Measurements from ENCODE around the gene DUSP8. TPM values are rescaled to one million over a fixed set of nuclear protein-coding genes. Genes with fewer than 3 reads are reported as not detected.

DUSP8 gene
- total RNA-seq, 1 experiment from 2014 or later: 2.4 TPM

- Mint-ChIP-seq H3K36me3 (peaks cover 2% of the 10 kb centered on the region; the same call in 1 of the 2 replicates), H3K27ac (no peak overlapping the region), H3K4me3 (no peak overlapping the region), H3K9me3 (peaks cover 15% of the 10 kb centered on the region), H3K27me3 (ENCODE audit: low read depth) (peaks cover 46% of the 10 kb centered on the region), H3K4me1 (peaks cover 7% of the 10 kb centered on the region)
- ATAC-seq (no peak), DNase-seq (ENCODE audit: low spot score) (no peak)
- CTCF ChIA-PET: interaction anchor here (0.6 to 3.0 kb wide), 3 partner anchors 20 to 206 kb away, joined by 3 to 15 read pairs (median 4); no protein-coding TSS in a partner anchor
- POLR2A ChIA-PET: no interaction called here
- TF ChIP-seq CREB1 (CRISPR knock-in tag; IDR thresholded peaks at IDR 0.05): no peak
- TF ChIP-seq ELF4 (CRISPR knock-in tag; IDR thresholded peaks at IDR 0.05; ENCODE audit: low read depth): no peak
- TF ChIP-seq EMX1 (CRISPR knock-in tag; IDR thresholded peaks at IDR 0.05): no peak
- TF ChIP-seq NR1H2 (CRISPR knock-in tag; IDR thresholded peaks at IDR 0.05): no peak
- no peak for TF ChIP-seq GRHL2 (CRISPR knock-in tag; IDR thresholded peaks at IDR 0.05; ENCODE audit: insufficient replicate concordance, severe bottlenecking)
- no peak for TF ChIP-seq ETV6 (CRISPR knock-in tag; IDR thresholded peaks at IDR 0.05)
- no peak for TF ChIP-seq ZNF425 (CRISPR knock-in tag; conservative IDR thresholded peaks at IDR 0.05)
- no peak for TF ChIP-seq ZNF121 (CRISPR knock-in tag; IDR thresholded peaks at IDR 0.05)
- no peak for TF ChIP-seq PRDM15 (CRISPR knock-in tag; IDR thresholded peaks at IDR 0.05)
- no peak for TF ChIP-seq SMAD3 (CRISPR knock-in tag; IDR thresholded peaks at IDR 0.05; ENCODE audit: borderline replicate concordance)
- no peak for TF ChIP-seq CDX4 (CRISPR knock-in tag; IDR thresholded peaks at IDR 0.05; ENCODE audit: borderline replicate concordance)
- no peak for TF ChIP-seq ZNF263 (CRISPR knock-in tag; IDR thresholded peaks at IDR 0.05; ENCODE audit: low read depth)
- no peak for TF ChIP-seq AR (CRISPR knock-in tag; IDR thresholded peaks at IDR 0.05)
- TF ChIP-seq HMGXB4 (CRISPR knock-in tag; IDR thresholded peaks at IDR 0.05): no peak
- TF ChIP-seq NR2C2 (CRISPR knock-in tag; IDR thresholded peaks at IDR 0.05): no peak
- no peak for TF ChIP-seq IRF1 (CRISPR knock-in tag; IDR thresholded peaks at IDR 0.05)
- no peak for TF ChIP-seq IRF2 (CRISPR knock-in tag; IDR thresholded peaks at IDR 0.05; ENCODE audit: borderline replicate concordance, low read depth)
- no peak for TF ChIP-seq RELA (CRISPR knock-in tag; IDR thresholded peaks at IDR 0.05; ENCODE audit: borderline replicate concordance)
- TF ChIP-seq FOXJ3 (CRISPR knock-in tag; IDR thresholded peaks at IDR 0.05; ENCODE audit: borderline replicate concordance): no peak
- no peak for TF ChIP-seq KAT7 (CRISPR knock-in tag; IDR thresholded peaks at IDR 0.05; ENCODE audit: borderline replicate concordance)
Observed at GRCh38 chr11:1619449-1619848, 47.4 kb upstream of the DUSP8 start.

Data from WTC11 (cell line).